HEK293 (cell line): ENCODE measurements around the gene UQCC3.

ENCODE experiments used
- CTCF ChIP-seq: fragments of 450-650 bp; formaldehyde crosslinking; IDR thresholded peaks from 2 replicates; pipeline ENCODE4 v1.5.1; 2016; ENCODE audit warnings: missing biosample characterization, missing genetic modification characterization
- REST ChIP-seq: fragments of 450-650 bp; formaldehyde crosslinking; IDR thresholded peaks from 2 replicates; pipeline ENCODE4 v1.5.1; 2016; ENCODE audit warnings: missing biosample characterization, missing genetic modification characterization
- TRIM28 ChIP-seq: IDR thresholded peaks from 2 replicates; pipeline ENCODE4 v1.6.1; 2011; ENCODE audit warnings: low read length, control low read depth, borderline replicate concordance
- YY1 ChIP-seq: fragments of 450-650 bp; formaldehyde crosslinking; IDR thresholded peaks from 2 replicates; pipeline ENCODE4 v1.5.1; 2018; ENCODE audit warnings: missing biosample characterization, missing genetic modification characterization

GRCh38 chr11:62680825-62681240 is 9.4 kb downstream of the UQCC3 start:
- TF ChIP-seq CTCF (tag by site-specific recombination), result peak; percentile 28; the same call in 1 of the 2 replicates
- TF ChIP-seq TRIM28, result no peak
- TF ChIP-seq REST, result no peak
- TF ChIP-seq YY1 (tag by site-specific recombination), result no peak
